Cardiac fibroblast (primary cell): ENCODE measurements around the gene LCA5L.
A peak's percentile ranks its signal among the peaks of the same experiment; 100 is the strongest.

Experiments used
- DNase-seq, 2 donors: peaks; one replicate each; pipeline versions ENCODE4 v3.0.0 to v3.0.0-alpha.2; 2010; ENCODE audit warnings: low read depth in 2 of 2
- H3K4me3 ChIP-seq, 2 donors: replicated peaks in 1 of 2; 1 replicate in 1 of 2; 2 replicates in 1 of 2; pipeline ENCODE4 v1.5.1; 2011; ENCODE audit warnings: low read depth in 2 of 2, low read length in 2 of 2, mild to moderate bottlenecking in 2 of 2, moderate library complexity in 1 of 2
- CTCF ChIP-seq: IDR thresholded peaks from one replicate; pipeline ENCODE4 v1.5.1; 2011; ENCODE audit warnings: low read depth, mild to moderate bottlenecking, low read length, inconsistent platforms

The LCA5L gene

GRCh38 chr21:39445321-39446269 lies at the start of gene LCA5L:
Gene LCA5L, minus strand, starts transcription at chr21:39445778. Its CDS starts 17,285 bp downstream, at chr21:39428493.
- peak within 1 kb of the TSS; percentile 83 to 92 for H3K4me3 ChIP-seq
- peak; percentile 29 for TF ChIP-seq CTCF

GRCh38 chr21:39489380-39489924 lies 43.9 kb upstream of the LCA5L start:
- DNase-seq = no peak
- TF ChIP-seq CTCF = no peak
- no peak overlapping the region for H3K4me3 ChIP-seq

More at GRCh38 chr21:39445321-39446269, at the start of gene LCA5L:
- DNase-seq = peak; percentile 93 to 94

GRCh38 chr21:39484711-39485276 lies 39.2 kb upstream of the LCA5L start:
- no peak overlapping the region for H3K4me3 ChIP-seq
- no peak for TF ChIP-seq CTCF
- DNase-seq = peak; percentile 4 to 40

GRCh38 chr21:39483917-39484316 lies 38.3 kb upstream of the LCA5L start:
- H3K4me3 ChIP-seq = no peak overlapping the region
- peak; percentile 5 to 16 for DNase-seq
- no peak for TF ChIP-seq CTCF

- H3K4me3 ChIP-seq = no peak overlapping the region
- no peak for TF ChIP-seq CTCF
- no peak for DNase-seq
These were observed 36.3 kb upstream of the LCA5L start for GRCh38 chr21:39481886-39482285.

- no peak for TF ChIP-seq CTCF
- no peak overlapping the region for H3K4me3 ChIP-seq
These were observed 34.7 kb upstream of the LCA5L start for GRCh38 chr21:39480271-39480670.

More at GRCh38 chr21:39480271-39480670, 34.7 kb upstream of the LCA5L start:
- DNase-seq = no peak
